IMR-90 (cell line): Measurements from ENCODE around the gene RAD52.

Experiments used
- BHLHE40 ChIP-seq: fragments of 150-350 bp; IDR thresholded peaks from 2 replicates; pipeline ENCODE4 v1.6.1; 2016; ENCODE audit warnings: mild to moderate bottlenecking, low read depth, low read length
- CEBPB ChIP-seq: IDR thresholded peaks from 2 replicates; pipeline ENCODE4 v1.6.1; 2012; ENCODE audit warnings: low read depth, low read length, improper control_type of control experiment
- CTCF ChIP-seq: conservative IDR thresholded peaks from 2 replicates; pipeline ENCODE4 v1.5.1; 2012; ENCODE audit warnings: mild to moderate bottlenecking, low read depth, low read length, improper control_type of control experiment
- ELK1 ChIP-seq: fragments of 150-350 bp; IDR thresholded peaks from 2 replicates; pipeline ENCODE4 v1.6.1; 2016; ENCODE audit warnings: low read depth, mild to moderate bottlenecking, low read length, moderate library complexity, borderline replicate concordance
- FOS ChIP-seq: fragments of 150-350 bp; IDR thresholded peaks from 2 replicates; pipeline ENCODE4 v1.6.1; 2016; ENCODE audit warnings: low read depth, low read length
- MAFK ChIP-seq: IDR thresholded peaks from 2 replicates; pipeline ENCODE4 v1.6.1; 2012; ENCODE audit warnings: low read depth, low read length, improper control_type of control experiment
- MXI1 ChIP-seq: IDR thresholded peaks from 2 replicates; pipeline ENCODE4 v1.6.1; 2012; ENCODE audit warnings: low read depth, mild to moderate bottlenecking, low read length, moderate library complexity, borderline replicate concordance
- POLR2A ChIP-seq: IDR thresholded peaks from 2 replicates; pipeline ENCODE4 v1.6.1; 2012; ENCODE audit warnings: mild to moderate bottlenecking, low read depth, low read length
- RAD21 ChIP-seq: IDR thresholded peaks from 2 replicates; pipeline ENCODE4 v1.6.1; 2012; ENCODE audit warnings: low read length, improper control_type of control experiment
- RCOR1 ChIP-seq: IDR thresholded peaks from 2 replicates; pipeline ENCODE4 v1.6.1; 2012; ENCODE audit warnings: mild to moderate bottlenecking, low read length, improper control_type of control experiment; ENCODE audit not compliant: insufficient replicate concordance
- SMC3 ChIP-seq: fragments of 150-350 bp; IDR thresholded peaks from 2 replicates; pipeline ENCODE4 v1.6.1; 2016; ENCODE audit warnings: low read depth, mild to moderate bottlenecking, antibody characterized with exemption, low read length, moderate library complexity
- USF2 ChIP-seq: fragments of 150-350 bp; IDR thresholded peaks from 2 replicates; pipeline ENCODE4 v1.6.1; 2017; ENCODE audit warnings: mild to moderate bottlenecking, antibody characterized with exemption, low read length, low read depth

GRCh38 chr12:905261-906031, 44.0 kb downstream of the RAD52 start:
- TF ChIP-seq CEBPB: no peak
- TF ChIP-seq POLR2A: no peak
- TF ChIP-seq CTCF: no peak
- no peak for TF ChIP-seq MAFK
- no peak for TF ChIP-seq RCOR1
- TF ChIP-seq MXI1: no peak
- TF ChIP-seq USF2: no peak
- TF ChIP-seq SMC3: no peak
- TF ChIP-seq BHLHE40: no peak
- TF ChIP-seq ELK1: no peak
- TF ChIP-seq RAD21: no peak
- TF ChIP-seq FOS: no peak
